Measurements from ENCODE around the gene PRRC2C. TPM values are rescaled to one million over a fixed set of nuclear protein-coding genes. Genes with fewer than 3 reads are reported as not detected.
A peak's percentile ranks its signal among the peaks of the same experiment; 100 is the strongest.
"Not testable (repeated sequence)": the region's sequence is repeated elsewhere in the genome, so short reads cannot be mapped to it uniquely, and the experiment has no call there.

PRRC2C gene
- total RNA-seq (10 to 100 TPM; 50.8 to 71.4 (median 65.8) TPM), polyA plus RNA-seq (10 to 100 TPM; 12.7 to 20.4 (median 19.1) TPM)
- long read RNA-seq, donor 1, partial matches to known transcripts = 28 of 30 reads
- long read RNA-seq, donor 1, other reads (novel, unspliced or antisense) = 2 of 30 reads
- long read RNA-seq, donor 2, partial matches to known transcripts = 42 of 50 reads
- long read RNA-seq, donor 2, other reads (novel, unspliced or antisense) = 5 of 50 reads

- peaks cover 38% of the 10 kb centered on the region for H3K4me1 ChIP-seq
- intact Hi-C loops (cut with DNase I) = loop anchor here in 1 of 2 donors (5.0 kb wide), 1 partner anchor 257 kb away; the partner anchor contains the start of gene VAMP4
Measured at GRCh38 chr1:171485375-171486047, at the start of gene PRRC2C. Gene PRRC2C, plus strand, starts transcription at chr1:171485530. Its CDS starts 26,559 bp downstream, at chr1:171512089.

GRCh38 chr1:171438441-171438840, 46.9 kb upstream of the PRRC2C start:
- TF ChIP-seq CTCF (IDR thresholded peaks at IDR 0.05) = no peak
- WGBS, 3 donors = 18 to 30% (median 26%) methylated on average over 2 of the region's 2 CpGs
- ATAC-seq (no peak), DNase-seq (peak; percentile 64 to 65)
- H3K4me3 ChIP-seq = no peak overlapping the region
- intact Hi-C loops (cut with DNase I) = no loop called here
- no peaks in the 10 kb centered on the region for H3K9me3 ChIP-seq
- no peak overlapping the region for H3K27ac ChIP-seq
- H3K4me1 ChIP-seq = no peaks in the 10 kb centered on the region
- no peaks in the 10 kb centered on the region for H3K36me3 ChIP-seq (ENCODE audit: insufficient read depth in 1 of 2, low read depth in 1 of 2)
- H3K27me3 ChIP-seq (ENCODE audit: insufficient read depth in 3 of 3, low read length in 2 of 3) = no peaks in the 10 kb centered on the region

More at GRCh38 chr1:171485375-171486047, at the start of gene PRRC2C:
- 0 to 1% (median 0%) methylated on average over 46 to 50 of the region's 50 CpGs for WGBS, 3 donors
- H3K36me3 ChIP-seq (ENCODE audit: insufficient read depth in 1 of 2, low read depth in 1 of 2) = no peaks in the 10 kb centered on the region
- H3K4me3 ChIP-seq = peak within 1 kb of the TSS; percentile 97
- peak; percentile 97 to 99 for DNase-seq
- peak within 1 kb of the TSS; percentile 99 for H3K27ac ChIP-seq
- peak; percentile 99 to 100 (median 100) for ATAC-seq
- no peaks in the 10 kb centered on the region for H3K27me3 ChIP-seq (ENCODE audit: insufficient read depth in 3 of 3, low read length in 2 of 3)
- TF ChIP-seq CTCF (IDR thresholded peaks at IDR 0.05) = peak; percentile 83
- no peaks in the 10 kb centered on the region for H3K9me3 ChIP-seq

- DNase-seq, ATAC-seq: not testable (repeated sequence)
Measured at GRCh38 chr1:171440201-171440600, 45.1 kb upstream of the PRRC2C start.

DNA sequence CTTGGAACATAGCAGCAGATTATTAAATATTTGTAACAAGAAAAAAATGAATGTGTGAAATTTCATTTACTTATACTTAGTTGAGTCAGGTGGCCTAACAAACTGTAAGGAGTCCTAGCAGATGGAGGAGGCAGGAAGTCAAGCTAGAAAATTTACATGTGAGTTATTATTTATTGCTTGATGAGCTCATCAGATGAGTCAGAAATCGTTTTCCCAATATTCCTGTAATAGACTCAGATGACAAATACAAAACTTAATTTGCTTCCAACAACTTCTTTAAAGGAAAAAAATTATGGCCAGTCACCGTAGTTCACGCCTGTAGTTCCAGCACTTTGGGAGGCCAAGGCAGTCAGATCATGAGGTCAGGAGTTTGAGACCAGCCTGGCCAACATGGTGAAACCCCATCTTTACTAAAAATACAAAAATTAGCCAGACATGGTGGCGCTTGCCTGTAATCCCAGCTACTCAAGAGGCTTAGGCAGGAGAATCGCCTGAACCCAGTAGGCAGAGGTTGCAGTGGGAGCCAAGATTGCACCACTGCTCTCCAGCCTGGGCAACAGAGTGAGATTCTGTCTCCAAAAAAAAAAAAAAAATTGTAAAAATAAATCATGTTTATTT, 43.9 kb upstream of the PRRC2C start:
- H3K4me1 ChIP-seq; ATAC-seq; H3K27me3 ChIP-seq (ENCODE audit: insufficient read depth in 3 of 3, low read length in 2 of 3); H3K36me3 ChIP-seq (ENCODE audit: insufficient read depth in 1 of 2, low read depth in 1 of 2); intact Hi-C loops (cut with DNase I); DNase-seq; H3K9me3 ChIP-seq; H3K27ac ChIP-seq; H3K4me3 ChIP-seq: not testable (repeated sequence)
- 56 to 62% (median 59%) methylated on average over 5 of the region's 5 CpGs for WGBS, 3 donors

More at GRCh38 chr1:171440201-171440600, 45.1 kb upstream of the PRRC2C start:
- H3K36me3 ChIP-seq (ENCODE audit: insufficient read depth in 1 of 2, low read depth in 1 of 2); H3K9me3 ChIP-seq; intact Hi-C loops (cut with DNase I); H3K27ac ChIP-seq; H3K4me3 ChIP-seq; H3K27me3 ChIP-seq (ENCODE audit: insufficient read depth in 3 of 3, low read length in 2 of 3); H3K4me1 ChIP-seq: not testable (repeated sequence)
- 91 to 94% (median 94%) methylated on average over 3 of the region's 3 CpGs for WGBS, 3 donors

- Histone ChIP-seq H3K4me3 (no peak overlapping the region), H3K9me3 (no peaks in the 10 kb centered on the region), H3K4me1 (no peaks in the 10 kb centered on the region), H3K36me3 (ENCODE audit: insufficient read depth in 1 of 2, low read depth in 1 of 2) (no peaks in the 10 kb centered on the region), H3K27ac (no peak overlapping the region), H3K27me3 (ENCODE audit: insufficient read depth in 3 of 3, low read length in 2 of 3) (no peaks in the 10 kb centered on the region)
- no peak for ATAC-seq
- no peak for DNase-seq
- intact Hi-C loops (cut with DNase I) = no loop called here
- no peak for TF ChIP-seq CTCF (IDR thresholded peaks at IDR 0.05)
Measured at GRCh38 chr1:171446386-171446785, 38.9 kb upstream of the PRRC2C start.

Measured in psoas muscle (tissue), 8 donors.